ENCODE results near the gene PDAP1.
A peak's percentile ranks its signal among the peaks of the same experiment; 100 is the strongest.

PDAP1 gene, protein sequence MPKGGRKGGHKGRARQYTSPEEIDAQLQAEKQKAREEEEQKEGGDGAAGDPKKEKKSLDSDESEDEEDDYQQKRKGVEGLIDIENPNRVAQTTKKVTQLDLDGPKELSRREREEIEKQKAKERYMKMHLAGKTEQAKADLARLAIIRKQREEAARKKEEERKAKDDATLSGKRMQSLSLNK

DNA sequence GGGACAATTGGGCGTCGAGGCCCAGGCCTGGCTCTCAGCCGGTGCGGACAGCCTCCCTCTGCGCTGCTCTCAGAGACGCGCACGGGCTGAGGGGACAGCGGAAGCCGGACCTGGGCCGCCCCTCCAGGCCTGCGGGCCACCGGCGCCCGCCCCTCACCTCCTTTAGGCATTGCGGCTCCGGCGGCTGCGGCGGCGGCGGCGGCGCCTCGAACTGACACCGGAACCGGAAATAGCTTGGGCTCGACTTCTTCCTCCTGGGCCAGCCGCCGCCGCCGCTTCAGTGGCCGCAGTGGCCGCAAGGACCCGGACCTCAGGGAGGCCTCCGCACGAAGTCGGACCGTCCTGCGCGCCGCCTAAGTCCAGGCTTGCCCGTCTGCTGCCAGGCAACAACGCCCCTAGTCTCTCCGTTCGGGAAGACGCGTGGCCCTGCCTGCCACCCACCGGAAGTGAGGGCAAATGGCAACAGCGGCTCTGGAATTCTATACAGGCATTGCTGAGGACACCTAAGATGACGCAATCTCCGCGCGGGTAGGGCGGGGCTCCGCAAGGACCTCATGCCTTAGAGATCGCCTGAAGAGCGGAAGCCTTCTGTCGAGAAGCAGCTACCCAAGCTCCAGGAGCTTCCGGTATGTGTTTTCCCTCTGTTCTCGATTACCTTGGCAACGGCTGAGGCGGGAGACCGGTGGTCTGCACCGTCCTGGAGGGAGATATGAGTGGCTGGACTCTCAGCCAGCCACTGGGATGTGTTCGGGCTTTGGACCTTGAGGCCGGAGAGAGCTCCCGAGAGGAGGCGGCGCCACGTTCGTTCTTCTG is at the start of gene PDAP1, which contains the start of gene BUD31:
Gene PDAP1 (minus strand): TSS at position 219 of the 813 bp plus-strand sequence. CDS start 49 bp downstream, at position 170.
Gene BUD31 (plus strand): TSS at position 591 of the 813 bp plus-strand sequence. CDS start 2,124 bp downstream, outside the sequence.
- no peak for TF ChIP-seq ZNF274 (IDR thresholded peaks at IDR 0.05; ENCODE audit: low read depth, low read length)

DNA sequence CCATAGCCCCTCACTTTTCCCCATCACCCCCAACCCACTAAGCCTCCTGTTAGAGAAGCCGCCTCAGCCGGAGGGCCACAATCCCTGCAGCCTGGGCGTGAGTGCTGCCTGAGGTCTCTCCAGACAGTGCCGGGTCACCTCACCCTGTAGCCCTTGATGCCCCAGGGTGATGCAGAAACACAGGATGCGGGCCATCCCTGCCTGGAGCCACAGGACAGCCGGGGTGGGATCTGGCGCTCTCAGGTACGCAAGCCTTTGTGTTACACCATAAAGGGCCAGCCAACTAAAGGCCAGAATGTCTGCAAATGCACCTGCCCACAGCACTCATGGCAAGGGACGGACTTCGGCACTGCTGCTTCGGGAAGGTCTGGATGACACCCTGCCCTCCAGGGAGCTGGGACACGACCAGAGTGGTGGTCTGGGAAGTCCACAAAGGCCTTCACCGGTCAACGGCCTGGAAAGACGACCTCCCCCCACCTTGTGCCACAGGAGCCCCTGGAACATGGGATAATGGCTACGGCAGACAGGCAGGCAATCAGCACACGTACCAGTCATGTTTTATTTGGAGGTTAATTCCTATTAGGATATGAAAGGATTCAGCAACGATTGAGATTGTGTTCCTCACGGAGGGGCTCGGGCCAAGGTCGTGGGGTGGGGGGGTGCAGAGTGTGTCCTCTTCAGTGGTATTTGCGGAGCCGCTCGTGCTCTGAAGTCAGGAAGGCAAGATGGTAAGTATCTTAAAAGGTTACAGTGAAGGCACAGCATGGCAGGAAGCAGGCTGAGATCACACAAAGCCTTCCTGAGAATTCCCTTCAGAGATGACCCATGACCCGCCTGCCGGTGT is 49.5 kb upstream of the PDAP1 start:
- no peak for TF ChIP-seq ZNF274 (IDR thresholded peaks at IDR 0.05; ENCODE audit: low read depth, low read length)
- H3K4me3 ChIP-seq (ENCODE audit: low read length) = no peak overlapping the region

More for the DNA sequence above, at the start of gene PDAP1, which contains the start of gene BUD31:
- H3K4me3 ChIP-seq (ENCODE audit: low read length) = peak within 1 kb of the TSS; percentile 93

DNA sequence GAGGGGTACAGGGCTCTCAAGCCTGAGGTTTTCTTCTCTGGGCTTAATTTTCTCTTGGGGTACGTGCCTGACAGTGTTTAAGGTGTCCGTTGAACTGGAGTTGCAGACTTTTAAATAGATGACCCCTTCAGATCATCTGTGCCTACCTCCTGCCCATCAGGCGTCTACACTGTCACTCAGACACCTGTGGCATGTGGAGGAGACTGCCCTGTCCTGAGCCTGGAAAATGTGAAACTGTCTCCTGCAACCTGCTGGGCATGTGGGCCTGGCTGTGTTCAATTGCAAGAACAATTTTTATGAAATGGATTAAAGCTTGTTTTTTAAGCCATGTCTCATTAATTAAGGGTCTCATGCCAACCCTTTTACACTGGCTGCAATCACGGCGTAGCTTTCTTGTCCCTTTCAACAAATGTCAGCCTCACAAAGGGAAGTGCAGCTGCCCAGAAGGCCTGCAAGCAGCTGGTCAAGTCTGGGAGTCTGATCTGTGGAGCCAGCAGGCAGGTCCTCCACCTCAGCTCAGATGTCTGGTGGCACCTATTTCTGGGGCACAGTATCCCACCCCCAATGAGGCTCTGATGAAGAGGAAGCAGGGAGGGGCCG is 48.8 kb upstream of the PDAP1 start:
- TF ChIP-seq ZNF274 (IDR thresholded peaks at IDR 0.05; ENCODE audit: low read depth, low read length) = no peak

DNA sequence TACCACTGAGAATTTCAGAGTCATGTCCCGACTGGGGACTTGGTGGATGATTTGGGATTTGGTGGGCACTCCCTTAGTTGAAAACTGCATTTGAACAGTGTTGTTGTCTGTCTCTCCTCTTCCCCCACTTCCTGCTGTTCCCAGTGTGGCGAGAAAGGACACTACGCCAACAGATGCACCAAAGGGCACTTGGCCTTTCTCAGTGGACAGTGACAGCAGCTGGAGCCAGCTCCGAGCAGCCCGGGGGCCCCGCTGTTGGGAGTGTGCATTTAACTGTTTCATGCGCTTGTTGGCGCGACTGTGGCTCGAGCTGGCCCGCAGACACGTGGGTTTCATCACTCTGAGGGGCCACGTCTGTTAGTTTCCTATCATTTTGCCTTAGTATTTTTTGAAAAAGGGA is 47.9 kb upstream of the PDAP1 start:
- no peak for TF ChIP-seq ZNF274 (IDR thresholded peaks at IDR 0.05; ENCODE audit: low read depth, low read length)
- no peak overlapping the region for H3K4me3 ChIP-seq (ENCODE audit: low read length)

More for the DNA sequence above, 48.8 kb upstream of the PDAP1 start:
- H3K4me3 ChIP-seq (ENCODE audit: low read length) = no peak overlapping the region

DNA sequence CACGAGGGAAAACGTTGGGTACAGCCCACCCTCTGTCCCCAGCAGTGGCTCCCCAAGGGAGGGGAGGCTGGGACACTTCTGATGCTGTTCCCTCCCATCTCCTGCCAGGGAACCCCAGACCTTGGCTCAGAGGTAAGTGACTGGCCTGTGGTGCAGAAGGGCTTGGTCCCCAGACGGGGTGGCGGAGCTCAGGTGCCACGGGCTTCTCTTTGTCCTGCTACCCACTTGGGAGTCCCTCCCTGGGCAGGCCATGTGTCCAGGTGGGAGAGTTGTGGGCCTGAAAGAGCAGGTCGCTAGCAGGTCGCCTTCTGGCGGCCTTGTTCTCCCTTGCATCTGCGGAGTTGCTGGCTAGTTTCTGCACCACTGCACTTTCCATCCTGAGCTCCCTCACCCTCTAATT is 47.5 kb upstream of the PDAP1 start:
- no peak overlapping the region for H3K4me3 ChIP-seq (ENCODE audit: low read length)
- no peak for TF ChIP-seq ZNF274 (IDR thresholded peaks at IDR 0.05; ENCODE audit: low read depth, low read length)

DNA sequence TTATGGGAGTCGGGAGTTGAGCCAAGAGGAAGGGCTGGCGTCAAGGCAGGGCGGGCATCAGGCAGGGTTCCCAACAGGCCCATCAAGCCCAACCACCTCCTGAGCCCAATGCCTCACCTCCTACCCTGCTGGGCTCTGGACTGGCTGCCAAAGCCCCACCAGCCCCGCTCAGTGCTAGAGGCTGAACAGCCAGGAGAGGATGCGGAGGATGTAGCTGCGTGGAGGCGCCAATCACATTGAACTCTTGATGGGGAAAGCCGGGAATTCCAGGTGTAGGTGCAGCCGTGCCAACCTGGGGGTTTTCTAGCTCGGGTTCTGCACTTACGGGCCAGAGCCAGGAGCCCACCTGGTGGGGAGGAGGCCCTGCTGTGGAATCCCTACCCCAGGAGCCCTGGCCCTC is 44.7 kb upstream of the PDAP1 start:
- no peak for TF ChIP-seq ZNF274 (IDR thresholded peaks at IDR 0.05; ENCODE audit: low read depth, low read length)
- H3K4me3 ChIP-seq (ENCODE audit: low read length) = no peak overlapping the region

DNA sequence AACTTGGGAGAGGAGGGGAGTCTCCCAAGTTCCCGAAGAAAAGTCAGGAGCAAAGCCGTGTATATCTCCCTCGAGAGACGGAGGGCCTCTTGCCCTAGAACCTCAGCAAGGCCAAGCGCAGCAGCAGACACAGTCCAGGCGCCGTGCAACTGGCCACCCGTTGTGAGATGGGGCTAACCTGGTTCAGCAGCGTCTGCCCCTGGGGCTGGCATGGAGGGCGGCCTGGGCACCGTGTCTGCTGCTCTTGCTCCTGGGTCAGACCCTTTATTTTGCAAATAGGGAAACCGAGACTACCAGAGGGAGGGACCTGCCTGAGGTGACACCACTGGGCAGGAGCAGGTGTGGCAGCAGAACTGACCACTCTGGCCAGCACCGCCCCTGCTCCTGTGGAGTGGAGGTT is 44.1 kb upstream of the PDAP1 start:
- TF ChIP-seq ZNF274 (IDR thresholded peaks at IDR 0.05; ENCODE audit: low read depth, low read length) = no peak
- no peak overlapping the region for H3K4me3 ChIP-seq (ENCODE audit: low read length)

DNA sequence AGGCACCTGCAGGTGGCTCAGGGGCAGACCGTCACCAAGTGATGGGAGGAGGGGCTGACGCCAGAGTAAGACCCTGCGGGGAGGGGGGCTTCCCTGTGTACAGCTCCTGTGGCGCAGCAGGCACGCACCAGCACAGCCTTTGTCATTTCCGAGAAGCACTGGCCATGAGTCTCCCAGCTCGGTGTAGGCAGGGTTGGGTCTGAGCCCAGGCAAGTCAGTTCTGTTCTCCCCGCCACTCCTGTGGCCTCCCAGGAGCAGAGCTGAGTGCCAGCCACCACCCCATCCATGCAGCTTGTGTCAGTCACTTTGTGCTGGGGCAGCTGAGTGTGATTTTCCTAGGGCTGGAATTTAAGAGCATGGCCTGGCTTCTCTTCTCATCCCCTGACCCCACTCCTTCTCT is 43.5 kb upstream of the PDAP1 start:
- TF ChIP-seq ZNF274 (IDR thresholded peaks at IDR 0.05; ENCODE audit: low read depth, low read length) = no peak
- H3K4me3 ChIP-seq (ENCODE audit: low read length) = no peak overlapping the region

DNA sequence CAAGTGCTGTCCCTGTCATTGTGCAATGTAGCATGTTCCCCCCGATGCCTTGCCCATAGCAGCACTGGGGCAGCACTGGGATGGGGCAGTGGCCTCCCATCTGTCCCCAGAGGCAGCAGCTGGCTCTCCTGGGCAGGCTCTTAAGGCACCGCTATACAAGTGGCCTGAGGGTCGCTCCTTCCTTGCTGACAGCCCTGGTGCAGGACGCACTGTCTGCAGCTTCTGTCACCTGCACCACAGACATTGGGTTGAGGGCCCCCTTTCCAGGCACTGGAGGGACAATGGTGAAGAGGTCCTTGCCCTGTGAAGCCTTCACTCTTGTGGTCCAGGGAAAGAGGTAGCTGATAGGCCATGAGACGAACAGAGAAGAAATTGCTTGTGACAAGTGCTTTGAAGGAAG is 40.9 kb upstream of the PDAP1 start:
- no peak for TF ChIP-seq ZNF274 (IDR thresholded peaks at IDR 0.05; ENCODE audit: low read depth, low read length)
- no peak overlapping the region for H3K4me3 ChIP-seq (ENCODE audit: low read length)

DNA sequence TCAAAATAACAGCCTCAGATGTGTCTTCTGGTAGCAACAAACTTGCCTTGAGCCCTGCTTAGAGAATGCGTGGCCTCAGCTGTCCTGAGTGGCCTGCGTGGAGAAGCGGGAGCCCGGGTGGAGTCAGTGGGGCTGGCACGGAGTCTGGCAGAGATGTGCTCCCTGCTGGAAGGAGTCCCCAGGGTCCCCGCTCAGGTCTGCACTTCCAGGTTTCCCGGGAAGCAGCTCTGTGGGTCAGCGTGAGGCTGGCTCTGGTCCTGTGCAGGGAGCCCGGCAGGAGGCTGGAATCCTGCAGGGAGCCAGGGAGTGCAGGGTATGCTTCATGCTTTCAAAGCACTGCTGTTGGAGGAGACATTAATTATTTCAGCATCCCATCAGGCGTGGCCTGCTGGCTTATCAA is 40.5 kb upstream of the PDAP1 start:
- TF ChIP-seq ZNF274 (IDR thresholded peaks at IDR 0.05; ENCODE audit: low read depth, low read length) = no peak
- no peak overlapping the region for H3K4me3 ChIP-seq (ENCODE audit: low read length)

DNA sequence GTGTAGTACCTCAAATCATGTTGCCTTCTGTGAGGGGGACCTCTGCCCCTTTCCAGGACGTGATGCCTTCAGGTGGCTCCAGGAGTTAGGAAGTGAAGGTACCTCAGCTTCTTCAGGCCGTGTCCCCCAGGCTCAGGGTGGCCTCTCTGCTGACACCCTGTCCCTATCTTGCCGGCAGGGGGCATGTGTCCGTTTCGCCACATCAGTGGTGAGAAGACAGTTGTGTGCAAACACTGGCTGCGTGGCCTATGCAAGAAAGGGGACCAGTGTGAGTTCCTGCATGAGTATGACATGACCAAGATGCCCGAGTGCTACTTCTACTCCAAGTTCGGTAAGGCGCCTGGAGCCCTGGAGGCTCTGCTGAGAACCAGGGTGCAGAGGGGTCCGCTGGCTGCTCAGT is 39.5 kb upstream of the PDAP1 start:
- H3K4me3 ChIP-seq (ENCODE audit: low read length) = no peak overlapping the region
- TF ChIP-seq ZNF274 (IDR thresholded peaks at IDR 0.05; ENCODE audit: low read depth, low read length) = no peak

DNA sequence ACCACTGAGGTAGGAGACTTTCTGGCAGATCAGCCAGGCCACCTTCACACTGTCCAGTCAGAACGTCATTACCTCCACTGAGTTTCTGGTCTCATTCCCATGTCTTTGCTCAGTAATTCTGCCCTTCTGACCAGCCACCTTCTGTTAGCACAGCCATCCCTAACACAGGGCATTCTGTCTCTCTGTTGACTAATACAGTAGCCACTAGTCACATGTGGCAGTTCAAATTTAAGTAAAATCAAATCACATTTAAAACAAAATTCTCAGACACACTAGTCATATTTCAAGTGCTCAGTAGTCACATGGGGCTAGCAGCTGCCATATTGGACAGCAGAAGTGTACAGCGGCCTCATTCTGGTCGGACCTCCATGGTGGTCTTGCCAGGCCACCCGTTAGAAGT is 37.7 kb upstream of the PDAP1 start:
- H3K4me3 ChIP-seq (ENCODE audit: low read length) = no peak overlapping the region
- no peak for TF ChIP-seq ZNF274 (IDR thresholded peaks at IDR 0.05; ENCODE audit: low read depth, low read length)

DNA sequence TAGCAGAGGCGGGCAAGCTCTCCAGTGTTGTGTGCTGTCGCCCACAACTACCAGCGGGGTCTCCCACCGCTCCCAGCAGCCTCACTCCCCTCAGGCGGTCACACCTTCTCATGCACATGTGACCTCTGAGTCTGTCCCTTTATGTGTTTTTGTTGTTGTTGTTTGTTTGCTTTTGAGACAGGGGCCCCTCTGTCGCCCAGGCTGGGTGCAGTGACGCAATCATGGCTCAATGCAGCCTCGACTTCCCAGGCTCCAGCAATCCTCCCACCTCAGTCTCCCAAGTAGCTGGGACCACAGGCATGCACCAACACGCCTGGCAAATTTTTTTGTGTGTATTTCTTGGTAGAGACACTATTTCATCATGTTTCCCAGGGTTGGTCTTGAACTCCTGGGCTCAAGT is 31.8 kb upstream of the PDAP1 start:
- H3K4me3 ChIP-seq (ENCODE audit: low read length) = peak overlapping the region; percentile 81; the same call in 1 of the 2 replicates
- no peak for TF ChIP-seq ZNF274 (IDR thresholded peaks at IDR 0.05; ENCODE audit: low read depth, low read length)

Measured in GM08714 (cell line).